CD14-positive monocyte (primary cell): ENCODE data around the gene KCNJ10. TPM values are rescaled to one million over a fixed set of nuclear protein-coding genes. Genes with fewer than 3 reads are reported as not detected.
A peak's percentile ranks its signal among the peaks of the same experiment; 100 is the strongest.

Experiments
- DNase-seq, 3 donors: peaks; one replicate each; pipeline ENCODE4 v3.0.0-alpha.2; 2011 to 2022
- H2AFZ ChIP-seq: 2 replicates; pipeline ENCODE4 v1.6.0; 2012; ENCODE audit warnings: mild to moderate bottlenecking, low read depth, low read length, inconsistent platforms; ENCODE audit not compliant: insufficient read depth, poor library complexity, severe bottlenecking
- H3K27ac ChIP-seq, 2 donors: 1 replicate in 1 of 2; 2 replicates in 1 of 2; pipeline ENCODE4 v1.5.1; 2012 to 2013; ENCODE audit warnings: low read length in 2 of 2, control low read depth in 1 of 2, inconsistent platforms in 1 of 2, low read depth in 1 of 2, mild to moderate bottlenecking in 1 of 2
- H3K27me3 ChIP-seq, 2 donors: one replicate each; pipeline versions ENCODE4 v1.6.0 to v1.6.1; 2011 to 2013; ENCODE audit warnings: low read length in 2 of 2; ENCODE audit not compliant: control insufficient read depth in 2 of 2, insufficient read depth in 2 of 2
- H3K36me3 ChIP-seq, 2 donors: replicated peaks in 1 of 2; 1 replicate in 1 of 2; 2 replicates in 1 of 2; pipeline versions ENCODE4 v1.5.1 to v1.6.1; 2012 to 2013; ENCODE audit warnings: low read length in 2 of 2, control low read depth in 1 of 2, inconsistent platforms in 1 of 2, mild to moderate bottlenecking in 1 of 2; ENCODE audit not compliant: insufficient read depth in 2 of 2, control insufficient read depth in 1 of 2
- H3K4me1 ChIP-seq, 2 donors: 1 replicate in 1 of 2; 2 replicates in 1 of 2; pipeline versions ENCODE4 v1.5.1 to v1.6.1; 2012 to 2013; ENCODE audit warnings: low read length in 2 of 2, control low read depth in 1 of 2, inconsistent platforms in 1 of 2, mild to moderate bottlenecking in 1 of 2, moderate library complexity in 1 of 2; ENCODE audit not compliant: insufficient read depth in 2 of 2, control insufficient read depth in 1 of 2
- H3K4me2 ChIP-seq: replicated peaks from 2 replicates; pipeline ENCODE3; 2012; ENCODE audit warnings: low read length, moderate library complexity, mild to moderate bottlenecking; ENCODE audit not compliant: poor library complexity, severe bottlenecking; ENCODE audit errors: extremely low read depth
- H3K4me3 ChIP-seq, 3 experiments: fragments of 200-600 bp in 1 of 3; sonication (generic) in 1 of 3; replicated peaks in 1 of 3; 1 replicate in 2 of 3; 2 replicates in 1 of 3; pipeline ENCODE4 v1.5.1; 2011 to 2013; ENCODE audit warnings: low read length in 3 of 3, mild to moderate bottlenecking in 3 of 3, control low read depth in 2 of 3, low read depth in 2 of 3, inconsistent platforms in 1 of 3, moderate library complexity in 1 of 3
- H3K79me2 ChIP-seq: 2 replicates; pipeline ENCODE4 v1.6.0; 2012; ENCODE audit warnings: mild to moderate bottlenecking, control low read depth, inconsistent platforms, low read length, moderate library complexity; ENCODE audit not compliant: insufficient read depth
- H3K9ac ChIP-seq: 2 replicates; pipeline ENCODE4 v1.6.0; 2017; ENCODE audit warnings: low read length, mild to moderate bottlenecking; ENCODE audit not compliant: insufficient read depth, poor library complexity, severe bottlenecking
- H3K9me3 ChIP-seq, 2 donors: replicated peaks in 1 of 2; 1 replicate in 1 of 2; 2 replicates in 1 of 2; pipeline versions ENCODE4 v1.5.1 to v1.6.1; 2012 to 2013; ENCODE audit warnings: low read length in 2 of 2, control low read depth in 1 of 2; ENCODE audit not compliant: control insufficient read depth in 1 of 2, insufficient read depth in 1 of 2
- H4K20me1 ChIP-seq: 2 replicates; pipeline ENCODE4 v1.6.0; 2012; ENCODE audit warnings: mild to moderate bottlenecking, low read length, control low read depth, moderate library complexity; ENCODE audit not compliant: insufficient read depth
- H3K27ac Mint-ChIP-seq, 7 donors: one replicate each; pipeline ENCODE4 v1.8.0; 2020; ENCODE audit warnings: mild to moderate bottlenecking in 7 of 7, mixed read lengths in 7 of 7, moderate library complexity in 6 of 7, inconsistent platforms in 2 of 7
- H3K27me3 Mint-ChIP-seq, 3 donors: one replicate each; pipeline ENCODE4 v1.8.0; 2021 to 2022; ENCODE audit warnings: low read depth in 3 of 3, mild to moderate bottlenecking in 3 of 3, mixed read lengths in 3 of 3, moderate library complexity in 3 of 3, inconsistent platforms in 1 of 3
- H3K36me3 Mint-ChIP-seq, 2 donors: one replicate each; pipeline ENCODE4 v1.8.0; 2020; ENCODE audit warnings: mixed read lengths in 2 of 2, inconsistent platforms in 1 of 2, mild to moderate bottlenecking in 1 of 2
- H3K4me1 Mint-ChIP-seq: one replicate; pipeline ENCODE4 v1.8.0; 2020; ENCODE audit warnings: mild to moderate bottlenecking, mixed read lengths
- H3K4me3 Mint-ChIP-seq, 2 donors: one replicate each; pipeline ENCODE4 v1.8.0; 2020; ENCODE audit warnings: mild to moderate bottlenecking in 2 of 2, mixed read lengths in 2 of 2, moderate library complexity in 1 of 2
- H3K9me3 Mint-ChIP-seq, 7 donors: one replicate each; pipeline ENCODE4 v1.8.0; 2020 to 2022; ENCODE audit warnings: mixed read lengths in 7 of 7, mild to moderate bottlenecking in 6 of 7, moderate library complexity in 6 of 7, inconsistent platforms in 2 of 7
- WGBS: methylation state at CpG from one replicate; pipeline ENCODE4 v1.1.5; 2013; ENCODE audit warnings: missing lambda C conversion rate; ENCODE audit not compliant: insufficient coverage; 5-methylcytosine and 5-hydroxymethylcytosine counted together
- intact Hi-C, 2 donors: fragments of 100-400 bp; cut with micrococcal nuclease; formaldehyde crosslinking; loops; one replicate each; pipeline versions ENCODE4 v1.15.0 to v1.15.1; 2023
- polyA plus RNA-seq, 3 donors: library from polyadenylated mRNA; depleted of rRNA in 1 of 3; unstranded in 2 of 3; stranded (reverse) in 1 of 3; fragments of 300-500 nt in 2 of 3; fragments of >200 nt in 1 of 3; fragmentation: Illumina TruSeq in 2 of 3; gene quantifications; 1 replicate in 2 of 3; 2 replicates in 1 of 3; pipeline ENCODE4 v1.2.3, GENCODE V29; 2012 to 2021
- TF ChIP-seq, protein P1 (sequence below): fragments of 200-600 bp; IDR thresholded peaks from one replicate; pipeline ENCODE4 v1.8.0; 2022; ENCODE audit warnings: antibody characterized with exemption, mild to moderate bottlenecking

Gene KCNJ10
- polyA plus RNA-seq, 3 donors = 0.23 TPM; not detected in 2

- Histone ChIP-seq H3K4me2 (no peak overlapping the region), H3K27me3 (no peaks in the 10 kb centered on the region), H3K4me1 (no peaks in the 10 kb centered on the region), H3K4me3 (no peak overlapping the region), H3K79me2 (no peaks in the 10 kb centered on the region), H4K20me1 (no peaks in the 10 kb centered on the region), H3K9me3 (no peaks in the 10 kb centered on the region), H2AFZ (no peak overlapping the region), H3K9ac (no peak overlapping the region), H3K27ac (no peak overlapping the region), H3K36me3 (no peaks in the 10 kb centered on the region)
- peaks cover 1 to 5% (median 1%) of the 10 kb centered on the region in 3 donors for H3K27me3 Mint-ChIP-seq
- WGBS = no CpG with 5 or more reads among the region's 2 CpGs
- peaks cover 10 to 18% of the 10 kb centered on the region in 2 donors for H3K36me3 Mint-ChIP-seq
- H3K9me3 Mint-ChIP-seq = no peaks in the 10 kb centered on the region
- no peak for DNase-seq
- peak overlapping the region in 1 of 7 donors; percentile 52 for H3K27ac Mint-ChIP-seq
- no peak overlapping the region for H3K4me3 Mint-ChIP-seq
- H3K4me1 Mint-ChIP-seq = peaks cover 16% of the 10 kb centered on the region
- TF ChIP-seq, protein P1, sequence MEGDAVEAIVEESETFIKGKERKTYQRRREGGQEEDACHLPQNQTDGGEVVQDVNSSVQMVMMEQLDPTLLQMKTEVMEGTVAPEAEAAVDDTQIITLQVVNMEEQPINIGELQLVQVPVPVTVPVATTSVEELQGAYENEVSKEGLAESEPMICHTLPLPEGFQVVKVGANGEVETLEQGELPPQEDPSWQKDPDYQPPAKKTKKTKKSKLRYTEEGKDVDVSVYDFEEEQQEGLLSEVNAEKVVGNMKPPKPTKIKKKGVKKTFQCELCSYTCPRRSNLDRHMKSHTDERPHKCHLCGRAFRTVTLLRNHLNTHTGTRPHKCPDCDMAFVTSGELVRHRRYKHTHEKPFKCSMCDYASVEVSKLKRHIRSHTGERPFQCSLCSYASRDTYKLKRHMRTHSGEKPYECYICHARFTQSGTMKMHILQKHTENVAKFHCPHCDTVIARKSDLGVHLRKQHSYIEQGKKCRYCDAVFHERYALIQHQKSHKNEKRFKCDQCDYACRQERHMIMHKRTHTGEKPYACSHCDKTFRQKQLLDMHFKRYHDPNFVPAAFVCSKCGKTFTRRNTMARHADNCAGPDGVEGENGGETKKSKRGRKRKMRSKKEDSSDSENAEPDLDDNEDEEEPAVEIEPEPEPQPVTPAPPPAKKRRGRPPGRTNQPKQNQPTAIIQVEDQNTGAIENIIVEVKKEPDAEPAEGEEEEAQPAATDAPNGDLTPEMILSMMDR = no peak
- intact Hi-C loops = no loop called here
Observed at GRCh38 chr1:160024195-160024905, 45.6 kb downstream of the KCNJ10 start.

GRCh38 chr1:160022330-160023310 lies 47.3 kb downstream of the KCNJ10 start:
- Histone ChIP-seq H4K20me1 (no peaks in the 10 kb centered on the region), H3K4me2 (no peak overlapping the region), H2AFZ (no peak overlapping the region), H3K4me1 (no peaks in the 10 kb centered on the region), H3K9ac (no peak overlapping the region), H3K79me2 (no peaks in the 10 kb centered on the region), H3K36me3 (no peaks in the 10 kb centered on the region), H3K9me3 (no peaks in the 10 kb centered on the region), H3K27ac (no peak overlapping the region), H3K27me3 (no peaks in the 10 kb centered on the region), H3K4me3 (no peak overlapping the region)
- Mint-ChIP-seq H3K27ac (no peak overlapping the region), H3K4me1 (peaks cover 9% of the 10 kb centered on the region), H3K36me3 (peaks cover 7 to 17% of the 10 kb centered on the region in 2 donors), H3K27me3 (peaks cover 1 to 7% (median 1%) of the 10 kb centered on the region in 3 donors), H3K4me3 (no peak overlapping the region), H3K9me3 (no peaks in the 10 kb centered on the region)
- 89% methylated on average over 4 of the region's 6 CpGs for WGBS
- TF ChIP-seq, protein P1 = no peak
- DNase-seq = no peak
- intact Hi-C loops = no loop called here
